HG03521 (cell line): Measurements from ENCODE around the gene GUCA2A.

Experiments
- ATAC-seq: cut with Tn5 transposase; IDR thresholded peaks from one replicate; pipeline ENCODE4 v1.9.1; 2021; ENCODE audit warnings: mild to moderate bottlenecking, moderate library complexity; ENCODE audit not compliant: unreplicated experiment

The GUCA2A gene

DNA sequence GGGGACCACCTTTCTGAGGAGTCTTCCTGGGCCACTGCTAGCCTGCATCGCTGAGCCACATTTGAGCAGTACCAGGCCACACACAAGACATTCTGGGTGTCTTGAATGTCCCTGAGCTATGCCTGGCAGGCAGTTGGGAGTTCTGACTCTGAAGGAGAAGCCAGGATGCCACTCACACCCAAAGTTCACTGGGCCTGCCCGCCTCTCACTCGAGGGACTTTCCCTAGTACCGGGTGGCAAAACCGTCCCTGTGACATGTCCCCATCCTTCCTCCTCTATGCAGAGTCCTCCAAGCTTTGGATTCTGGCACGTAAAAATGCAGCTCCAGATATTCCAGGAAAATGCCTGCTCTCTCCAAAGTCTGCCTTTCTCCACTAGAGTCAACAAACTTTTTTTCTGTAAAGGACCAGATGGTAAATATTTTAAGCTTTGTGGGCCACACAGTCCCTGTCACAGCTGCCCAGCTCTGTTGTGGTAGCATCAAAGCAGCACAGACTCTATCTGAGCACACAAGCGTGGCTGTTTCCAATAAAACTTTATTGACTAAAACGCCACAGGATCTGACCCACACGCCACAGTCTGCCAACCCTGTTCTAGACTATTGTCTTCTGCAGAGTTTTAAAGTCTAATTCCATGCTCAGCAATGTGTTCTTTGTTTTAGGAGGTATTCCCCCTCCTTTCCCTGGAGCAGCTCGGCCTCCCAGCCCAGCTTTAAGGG, 30.6 kb downstream of the GUCA2A start:
- no peak for ATAC-seq

DNA sequence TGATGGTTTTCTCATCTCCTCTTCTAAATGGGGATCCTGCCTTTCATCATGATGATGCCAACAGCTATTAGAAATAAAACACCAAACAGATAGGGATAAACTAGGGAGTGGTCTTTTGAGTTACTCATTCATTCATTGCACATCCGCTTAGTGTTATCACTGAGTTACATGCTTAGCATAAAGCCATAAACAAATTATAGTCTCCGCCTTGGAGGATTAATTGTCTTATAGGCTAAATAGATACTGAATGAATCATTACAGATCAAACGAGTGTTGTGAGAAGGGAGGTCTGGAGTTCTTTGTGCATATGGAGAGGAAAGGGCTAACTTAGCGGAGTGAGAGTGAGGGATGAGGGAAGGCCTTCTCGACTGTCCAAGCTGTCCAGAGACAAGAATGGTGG, 31.2 kb downstream of the GUCA2A start:
- no peak for ATAC-seq

GRCh38 chr1:42130061-42130660, 34.4 kb downstream of the GUCA2A start:
- ATAC-seq: no peak

GRCh38 chr1:42128964-42129363, 35.6 kb downstream of the GUCA2A start:
- ATAC-seq: no peak

- ATAC-seq: no peak
Measured at GRCh38 chr1:42128499-42128898, 36.0 kb downstream of the GUCA2A start.

- ATAC-seq: no peak
Measured at GRCh38 chr1:42127767-42128166, 36.8 kb downstream of the GUCA2A start.

DNA sequence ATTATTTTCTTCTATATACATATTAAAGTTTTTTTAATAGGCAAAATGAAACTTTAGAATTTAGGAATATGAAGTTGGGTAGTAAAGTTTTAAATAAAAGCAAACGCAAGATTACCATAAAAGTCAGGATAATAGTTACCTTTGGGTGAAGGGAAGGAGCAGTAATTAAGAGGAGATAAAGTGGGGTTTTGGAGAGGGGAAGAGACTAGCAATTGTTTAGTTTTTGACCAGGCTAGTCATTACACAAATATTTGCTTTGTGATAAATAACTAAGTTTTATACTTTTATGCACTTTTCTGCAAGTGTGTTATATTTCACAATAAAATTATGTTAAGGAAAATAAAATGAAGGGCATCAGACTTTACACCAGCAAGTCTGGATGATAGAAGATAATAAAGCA, 39.0 kb downstream of the GUCA2A start:
- ATAC-seq: no peak

GRCh38 chr1:42122408-42122807, 42.1 kb downstream of the GUCA2A start:
- ATAC-seq: no peak

DNA sequence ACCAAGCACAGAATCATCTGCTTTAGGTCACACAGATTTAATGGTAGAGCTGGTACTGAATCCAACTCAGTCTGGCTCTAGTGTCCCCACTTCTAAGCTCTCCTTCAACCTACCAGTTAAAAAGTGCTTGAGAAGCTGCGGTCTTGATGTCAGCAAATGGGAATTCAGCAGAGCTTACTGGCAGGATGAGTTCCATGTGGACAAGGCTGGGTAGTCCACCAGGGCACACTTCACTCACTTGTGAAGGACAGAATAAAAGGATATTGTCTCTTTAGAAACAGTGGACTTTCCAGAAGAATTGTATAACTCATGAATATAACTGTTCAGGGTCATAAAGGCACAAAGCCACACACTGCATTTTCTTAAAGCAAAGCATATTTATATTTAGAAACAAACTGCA, 46.4 kb downstream of the GUCA2A start:
- no peak for ATAC-seq

GRCh38 chr1:42117214-42117613, 47.3 kb downstream of the GUCA2A start:
- ATAC-seq: no peak

DNA sequence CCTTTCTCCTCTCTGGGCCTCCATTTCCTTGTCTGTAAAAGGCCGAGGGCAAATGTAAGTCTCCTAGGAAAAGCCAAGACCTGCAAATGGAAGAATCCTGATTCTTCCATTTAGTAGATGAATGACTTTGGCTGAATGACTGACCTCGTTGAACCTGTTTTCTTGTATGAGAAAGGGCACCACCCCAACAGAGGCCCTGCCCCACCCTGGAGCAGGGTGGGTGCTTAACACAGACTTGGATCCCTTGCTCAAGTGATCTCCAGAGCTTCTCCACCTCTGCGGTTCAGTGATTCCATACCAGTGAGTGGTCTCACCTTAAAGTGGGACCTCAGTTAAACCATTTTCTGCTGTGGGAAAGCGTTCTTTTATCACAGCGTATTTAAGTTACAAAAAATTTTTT, 50.3 kb downstream of the GUCA2A start:
- no peak for ATAC-seq
